GM12878 (cell line): ENCODE measurements around the gene PDIA5. TPM values are rescaled to one million over a fixed set of nuclear protein-coding genes. Genes with fewer than 3 reads are reported as not detected.

ENCODE experiments used
- BACH1 ChIP-seq: fragments of 450-650 bp; IDR thresholded peaks from 2 replicates; pipeline ENCODE4 v1.6.1; 2017; ENCODE audit warnings: mild to moderate bottlenecking, borderline replicate concordance
- CHD2 ChIP-seq: IDR thresholded peaks from 2 replicates; pipeline ENCODE4 v1.6.1; 2011; ENCODE audit warnings: low read depth, low read length, improper control_type of control experiment, borderline replicate concordance
- E2F8 ChIP-seq: fragments of 450-650 bp; IDR thresholded peaks from 2 replicates; pipeline ENCODE4 v1.6.1; 2018; ENCODE audit warnings: mild to moderate bottlenecking, low read depth, moderate library complexity; ENCODE audit not compliant: partially characterized antibody
- EGR1 ChIP-seq, 2 experiments: IDR thresholded peaks; 1 replicate in 1 of 2; 2 replicates in 1 of 2; pipeline ENCODE4 v1.6.1; 2011 to 2012; ENCODE audit warnings: low read depth in 2 of 2, low read length in 2 of 2, borderline replicate concordance in 1 of 2, mild to moderate bottlenecking in 1 of 2, moderate library complexity in 1 of 2
- MLLT1 ChIP-seq: fragments of 450-650 bp; IDR thresholded peaks from 2 replicates; pipeline ENCODE4 v1.6.1; 2016; ENCODE audit warnings: mild to moderate bottlenecking
- MTA3 ChIP-seq: IDR thresholded peaks from 2 replicates; pipeline ENCODE4 v1.6.1; 2012; ENCODE audit warnings: low read length, inconsistent platforms, borderline replicate concordance
- NRF1 ChIP-seq: conservative IDR thresholded peaks from 2 replicates; pipeline ENCODE4 v1.6.1; 2011; ENCODE audit warnings: mild to moderate bottlenecking, low read depth, low read length, improper control_type of control experiment
- PAX5 ChIP-seq: IDR thresholded peaks from 2 replicates; pipeline ENCODE4 v1.6.1; 2011; ENCODE audit warnings: low read depth, low read length, borderline replicate concordance
- SP1 ChIP-seq: IDR thresholded peaks from one replicate; pipeline ENCODE4 v1.6.1; 2011; ENCODE audit warnings: low read depth, low read length
- WRNIP1 ChIP-seq: IDR thresholded peaks from 2 replicates; pipeline ENCODE4 v1.6.1; 2011; ENCODE audit warnings: low read depth, low read length, improper control_type of control experiment, borderline replicate concordance
- ZBTB40 ChIP-seq: fragments of 450-650 bp; IDR thresholded peaks from 2 replicates; pipeline ENCODE4 v1.6.1; 2016; ENCODE audit warnings: mild to moderate bottlenecking, moderate library complexity, borderline replicate concordance
- ZNF592 ChIP-seq: fragments of 450-650 bp; IDR thresholded peaks from 2 replicates; pipeline ENCODE4 v1.6.1; 2017; ENCODE audit warnings: mild to moderate bottlenecking, moderate library complexity
- polyA plus RNA-seq, 11 experiments: library from polyadenylated mRNA; depleted of rRNA in 4 of 11; unstranded in 6 of 11; stranded (reverse) in 5 of 11; fragments of >200 nt; fragmentation: Nextera tagmentation in 4 of 11; fragmentation: Illumina TruSeq in 1 of 11; extraction: Ambion mirVana in 4 of 11; extraction: Trizol in 1 of 11; gene quantifications; 1 replicate in 1 of 11; 2 replicates in 10 of 11; pipeline versions ENCODE4 v1.2.1 to v1.2.3, GENCODE V29; 2011 to 2016; ENCODE audit warnings: inconsistent platforms in 2 of 11, missing spikeins in 2 of 11, low read depth in 1 of 11
- total RNA-seq, 4 experiments: library from RNA; depleted of rRNA in 3 of 4; stranded (reverse); fragments of >200 nt in 3 of 4; fragmentation: Illumina TruSeq in 1 of 4; extraction: Trizol in 1 of 4; gene quantifications; 2 replicates each; pipeline versions ENCODE4 v1.2.1 to v1.2.3, GENCODE V29; 2013 to 2021

PDIA5 gene
- total and polyA plus RNA-seq, 10 of the 15 experiments (the other 5 are each of a cell fraction or from before 2014, with no cell fraction given) = 4.1 to 24.8 (median 19.2) TPM

- no peak for TF ChIP-seq ZNF592
- no peak for TF ChIP-seq EGR1 (IDR thresholded peaks at IDR 0.05; ENCODE audit: borderline replicate concordance in 1 of 2, low read depth in 2 of 2, low read length in 2 of 2)
- no peak for TF ChIP-seq BACH1
- TF ChIP-seq PAX5 = no peak
- TF ChIP-seq MTA3 = no peak
- TF ChIP-seq SP1 = no peak
- no peak for TF ChIP-seq WRNIP1
- TF ChIP-seq MLLT1 = no peak
- no peak for TF ChIP-seq CHD2
- no peak for TF ChIP-seq ZBTB40
- TF ChIP-seq NRF1 = no peak
- no peak for TF ChIP-seq E2F8
Measured at GRCh38 chr3:123019591-123019990, 47.2 kb upstream of the PDIA5 start (continued).
